Smooth muscle cell (in vitro differentiated cells): ENCODE measurements around the gene SPARC. TPM values are rescaled to one million over a fixed set of nuclear protein-coding genes. Genes with fewer than 3 reads are reported as not detected.

Source experiments
- DNase-seq: peaks from one replicate; lab custom pipeline; 2025; ENCODE audit not compliant: unreplicated experiment; lab: John Stamatoyannopoulos, UW
- H2AFZ ChIP-seq: fragments of 200-600 bp; sonication (generic); 2 replicates; pipeline ENCODE4 v1.6.0; 2016; ENCODE audit warnings: antibody characterized with exemption, low read depth, mild to moderate bottlenecking
- H3F3A ChIP-seq: fragments of 200-600 bp; sonication (generic); 2 replicates; pipeline ENCODE4 v1.6.0; 2017; ENCODE audit warnings: antibody characterized with exemption, low read depth
- H3K27ac ChIP-seq: fragments of 200-600 bp; sonication (generic); 2 replicates; pipeline ENCODE4 v1.5.1; 2016; ENCODE audit warnings: low read depth, mild to moderate bottlenecking
- H3K27me3 ChIP-seq: fragments of 200-600 bp; sonication (generic); 2 replicates; pipeline ENCODE4 v1.6.1; 2016; ENCODE audit warnings: low read depth, mild to moderate bottlenecking
- H3K36me3 ChIP-seq: fragments of 200-600 bp; sonication (generic); 2 replicates; pipeline ENCODE4 v1.5.1; 2016; ENCODE audit warnings: low read depth
- H3K4me1 ChIP-seq: fragments of 200-600 bp; sonication (generic); 2 replicates; pipeline ENCODE4 v1.5.1; 2016; ENCODE audit warnings: low read depth
- H3K4me2 ChIP-seq: fragments of 200-600 bp; sonication (generic); 2 replicates; pipeline ENCODE4 v1.6.0; 2016; ENCODE audit warnings: mild to moderate bottlenecking
- H3K4me3 ChIP-seq: fragments of 200-600 bp; sonication (generic); 2 replicates; pipeline ENCODE4 v1.5.1; 2016; ENCODE audit warnings: mild to moderate bottlenecking
- H3K79me2 ChIP-seq: fragments of 200-600 bp; sonication (generic); 2 replicates; pipeline ENCODE4 v1.6.0; 2016; ENCODE audit warnings: low read depth, mild to moderate bottlenecking
- H3K9ac ChIP-seq: fragments of 200-600 bp; sonication (generic); 2 replicates; pipeline ENCODE4 v1.6.0; 2016; ENCODE audit warnings: low read depth
- H3K9me3 ChIP-seq: fragments of 200-600 bp; sonication (generic); replicated peaks from 2 replicates; pipeline ENCODE4 v1.5.1; 2016; ENCODE audit warnings: low read depth
- H4K20me1 ChIP-seq: fragments of 200-600 bp; sonication (generic); 2 replicates; pipeline ENCODE4 v1.6.0; 2016; ENCODE audit warnings: low read depth
- CTCF ChIP-seq: fragments of 200-600 bp; sonication (generic); IDR thresholded peaks from 2 replicates; pipeline ENCODE4 v1.5.1; 2017; ENCODE audit warnings: borderline replicate concordance, mild to moderate bottlenecking, antibody characterized with exemption; ENCODE audit not compliant: insufficient read depth, poor library complexity, severe bottlenecking
- WGBS: methylation state at CpG from one replicate; pipeline ENCODE4 v1.1.7; 2016; ENCODE audit warnings: low lambda C conversion rate; 5-methylcytosine and 5-hydroxymethylcytosine counted together
- polyA plus RNA-seq: library from polyadenylated mRNA; unstranded; fragments of >200 nt; fragmentation: Nextera tagmentation; extraction: Ambion mirVana; gene quantifications from 2 replicates; pipeline ENCODE4 v1.2.1, GENCODE V29; 2016
- total RNA-seq: library from RNA; depleted of rRNA; stranded (reverse); fragments of >200 nt; gene quantifications from 2 replicates; pipeline ENCODE4 v1.2.3, GENCODE V29; 2014

Gene SPARC
- total and polyA plus RNA-seq, 2 experiments from 2014 or later: 7,113 to 19,518 TPM

- no peak for DNase-seq
- TF ChIP-seq CTCF: no peak
- peaks cover 8% of the 10 kb centered on the region for H3K27me3 ChIP-seq
- H3K4me1 ChIP-seq: no peaks in the 10 kb centered on the region
- no peak overlapping the region for H3K27ac ChIP-seq
- 90% methylated on average over 2 of the region's 2 CpGs for WGBS
- no peaks in the 10 kb centered on the region for H3K79me2 ChIP-seq
- no peaks in the 10 kb centered on the region for H3K36me3 ChIP-seq
- no peak overlapping the region for H3K4me3 ChIP-seq
- H3K9me3 ChIP-seq: no peaks in the 10 kb centered on the region
- no peaks in the 10 kb centered on the region for H3F3A ChIP-seq
- no peaks in the 10 kb centered on the region for H4K20me1 ChIP-seq
- no peak overlapping the region for H3K4me2 ChIP-seq
- H2AFZ ChIP-seq: no peak overlapping the region
- no peak overlapping the region for H3K9ac ChIP-seq
Observed at GRCh38 chr5:151648089-151648488, 38.6 kb downstream of the SPARC start.

- no peak for DNase-seq
- Histone ChIP-seq H3F3A (no peaks in the 10 kb centered on the region), H3K27ac (no peak overlapping the region), H4K20me1 (no peaks in the 10 kb centered on the region), H3K4me3 (no peak overlapping the region), H2AFZ (no peak overlapping the region), H3K4me1 (no peaks in the 10 kb centered on the region), H3K27me3 (peaks cover 8% of the 10 kb centered on the region), H3K9me3 (no peaks in the 10 kb centered on the region), H3K9ac (no peak overlapping the region), H3K79me2 (no peaks in the 10 kb centered on the region), H3K36me3 (no peaks in the 10 kb centered on the region), H3K4me2 (no peak overlapping the region)
- WGBS: 89% methylated on average over 5 of the region's 5 CpGs
- no peak for TF ChIP-seq CTCF
Observed at GRCh38 chr5:151647320-151647861, 39.3 kb downstream of the SPARC start.

DNA sequence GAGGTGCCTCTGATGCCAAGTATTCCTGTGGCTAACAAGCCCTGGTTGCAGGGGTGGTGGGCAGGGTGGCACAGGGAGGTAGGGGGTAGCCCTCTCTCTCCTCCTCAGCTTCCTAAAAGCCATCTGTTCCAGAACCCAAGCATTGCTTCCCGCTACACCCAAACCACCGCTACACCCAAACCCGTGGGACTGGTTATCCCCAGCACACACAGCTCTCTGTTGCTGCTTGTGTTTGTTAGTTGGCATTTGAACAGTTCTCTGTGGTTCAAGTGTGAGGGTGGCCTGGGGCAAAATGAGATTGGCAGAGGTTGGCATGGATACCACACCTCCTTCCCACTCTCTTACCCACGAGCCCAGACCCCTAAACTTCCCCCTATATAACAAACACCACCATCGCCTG, 40.4 kb downstream of the SPARC start:
- Histone ChIP-seq H2AFZ (no peak overlapping the region), H3K79me2 (no peaks in the 10 kb centered on the region), H3K4me3 (no peak overlapping the region), H4K20me1 (no peaks in the 10 kb centered on the region), H3K9ac (no peak overlapping the region), H3K9me3 (no peaks in the 10 kb centered on the region), H3K27me3 (peaks cover 8% of the 10 kb centered on the region), H3K4me2 (no peak overlapping the region), H3F3A (no peaks in the 10 kb centered on the region), H3K27ac (no peak overlapping the region), H3K4me1 (no peaks in the 10 kb centered on the region), H3K36me3 (no peaks in the 10 kb centered on the region)
- WGBS: 87% methylated on average over 5 of the region's 5 CpGs
- TF ChIP-seq CTCF: no peak
- no peak for DNase-seq

DNA sequence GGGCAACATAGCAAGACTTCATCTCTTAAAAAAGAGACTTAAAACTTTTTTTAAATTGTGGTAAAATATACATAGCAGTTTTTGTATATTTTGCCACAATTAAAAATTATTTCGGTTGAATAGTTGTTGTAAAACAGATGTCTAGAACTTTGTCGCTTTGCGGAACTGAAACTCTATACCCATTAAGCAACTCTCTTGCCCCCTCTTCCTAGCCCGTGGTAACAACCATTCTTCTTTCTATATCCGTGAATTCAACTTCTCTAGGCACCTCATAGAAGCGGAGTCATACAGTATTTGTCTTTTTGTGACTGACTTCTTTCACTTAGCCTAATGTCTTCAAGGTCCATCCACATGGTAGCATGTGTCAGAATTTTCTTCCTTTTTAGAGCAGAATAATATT, 43.3 kb downstream of the SPARC start:
- Histone ChIP-seq H3K4me2 (no peak overlapping the region), H3K9ac (no peak overlapping the region), H3K9me3 (no peaks in the 10 kb centered on the region), H3K27ac (no peak overlapping the region), H3K79me2 (no peaks in the 10 kb centered on the region), H3K4me1 (no peaks in the 10 kb centered on the region), H4K20me1 (no peaks in the 10 kb centered on the region), H2AFZ (no peak overlapping the region), H3F3A (no peaks in the 10 kb centered on the region), H3K36me3 (no peaks in the 10 kb centered on the region), H3K27me3 (peaks cover 8% of the 10 kb centered on the region), H3K4me3 (no peak overlapping the region)
- 89% methylated on average over 6 of the region's 6 CpGs for WGBS
- no peak for DNase-seq
- TF ChIP-seq CTCF: no peak
